SK-N-SH (cell line): ENCODE data around the gene MAGEA9.

Source experiments
- CHD2 ChIP-seq: fragments of 150-350 bp; IDR thresholded peaks from 2 replicates; pipeline ENCODE4 v1.6.1; 2018; ENCODE audit warnings: low read length; ENCODE audit not compliant: partially characterized antibody
- EZH2phosphoT487 ChIP-seq: fragments of 200-600 bp; sonication (generic); IDR thresholded peaks from 2 replicates; pipeline ENCODE4 v1.6.1; 2017; ENCODE audit warnings: low read depth, mixed run types, mild to moderate bottlenecking, antibody characterized with exemption, moderate library complexity, borderline replicate concordance
- FOXM1 ChIP-seq: IDR thresholded peaks from 2 replicates; pipeline ENCODE4 v1.4.0; 2012; ENCODE audit warnings: low read depth, mild to moderate bottlenecking
- JUND ChIP-seq: IDR thresholded peaks from 2 replicates; pipeline ENCODE4 v1.4.0; 2012
- POLR2AphosphoS5 ChIP-seq: IDR thresholded peaks from 2 replicates; pipeline ENCODE4 v1.6.1; 2012; ENCODE audit warnings: low read depth, low read length
- RAD21 ChIP-seq: IDR thresholded peaks from 2 replicates; pipeline ENCODE4 v1.6.1; 2012; ENCODE audit warnings: mild to moderate bottlenecking, low read length
- SMC3 ChIP-seq: IDR thresholded peaks from 2 replicates; pipeline ENCODE4 v1.6.1; 2012; ENCODE audit warnings: low read depth, low read length, improper control_type of control experiment
- TAF1 ChIP-seq: IDR thresholded peaks from 2 replicates; pipeline ENCODE4 v1.6.1; 2012; ENCODE audit warnings: low read depth, mild to moderate bottlenecking, low read length, moderate library complexity, borderline replicate concordance
- YY1 ChIP-seq: IDR thresholded peaks from 2 replicates; pipeline ENCODE4 v1.4.0; 2012; ENCODE audit warnings: low read depth, mild to moderate bottlenecking
- TF ChIP-seq, protein P1 (sequence below): IDR thresholded peaks from 2 replicates; pipeline ENCODE4 v1.4.0; 2012; ENCODE audit warnings: low read depth
- TF ChIP-seq, protein P2 (sequence below): fragments of 200-600 bp; sonication (generic); IDR thresholded peaks from 2 replicates; pipeline ENCODE4 v1.6.1; 2017; ENCODE audit warnings: antibody characterized with exemption, mild to moderate bottlenecking, moderate library complexity
- TF ChIP-seq, protein P3 (sequence below): fragments of 150-350 bp; IDR thresholded peaks from 2 replicates; pipeline ENCODE4 v1.6.1; 2017; ENCODE audit warnings: antibody characterized with exemption, low read length, low read depth, borderline replicate concordance
- TF ChIP-seq, protein P4 (sequence below): IDR thresholded peaks from 2 replicates; pipeline ENCODE4 v1.6.1; 2012; ENCODE audit warnings: mild to moderate bottlenecking, low read depth, low read length, moderate library complexity

DNA sequence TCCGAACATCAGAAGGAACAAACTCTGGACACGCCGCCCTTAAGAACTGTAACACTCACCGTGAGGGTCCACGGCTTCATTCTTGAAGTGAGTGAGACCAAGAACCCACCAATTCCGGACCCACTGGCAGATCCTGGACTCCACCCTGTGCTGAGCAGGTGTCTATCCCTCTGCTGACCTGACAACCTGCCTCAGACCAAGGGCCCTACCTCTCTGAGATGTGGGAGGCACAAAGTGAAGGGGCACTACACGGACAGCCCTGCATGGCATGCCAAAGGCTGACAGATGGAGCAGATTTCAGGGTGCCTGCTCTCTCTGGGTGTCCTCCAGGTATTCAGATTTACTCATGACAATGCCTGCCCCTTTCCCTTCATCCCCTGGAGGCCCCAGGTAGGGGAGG is 21.9 kb upstream of the MAGEA9 start:
- TF ChIP-seq, protein P1, sequence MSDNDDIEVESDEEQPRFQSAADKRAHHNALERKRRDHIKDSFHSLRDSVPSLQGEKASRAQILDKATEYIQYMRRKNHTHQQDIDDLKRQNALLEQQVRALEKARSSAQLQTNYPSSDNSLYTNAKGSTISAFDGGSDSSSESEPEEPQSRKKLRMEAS: no peak
- TF ChIP-seq, protein P2, sequence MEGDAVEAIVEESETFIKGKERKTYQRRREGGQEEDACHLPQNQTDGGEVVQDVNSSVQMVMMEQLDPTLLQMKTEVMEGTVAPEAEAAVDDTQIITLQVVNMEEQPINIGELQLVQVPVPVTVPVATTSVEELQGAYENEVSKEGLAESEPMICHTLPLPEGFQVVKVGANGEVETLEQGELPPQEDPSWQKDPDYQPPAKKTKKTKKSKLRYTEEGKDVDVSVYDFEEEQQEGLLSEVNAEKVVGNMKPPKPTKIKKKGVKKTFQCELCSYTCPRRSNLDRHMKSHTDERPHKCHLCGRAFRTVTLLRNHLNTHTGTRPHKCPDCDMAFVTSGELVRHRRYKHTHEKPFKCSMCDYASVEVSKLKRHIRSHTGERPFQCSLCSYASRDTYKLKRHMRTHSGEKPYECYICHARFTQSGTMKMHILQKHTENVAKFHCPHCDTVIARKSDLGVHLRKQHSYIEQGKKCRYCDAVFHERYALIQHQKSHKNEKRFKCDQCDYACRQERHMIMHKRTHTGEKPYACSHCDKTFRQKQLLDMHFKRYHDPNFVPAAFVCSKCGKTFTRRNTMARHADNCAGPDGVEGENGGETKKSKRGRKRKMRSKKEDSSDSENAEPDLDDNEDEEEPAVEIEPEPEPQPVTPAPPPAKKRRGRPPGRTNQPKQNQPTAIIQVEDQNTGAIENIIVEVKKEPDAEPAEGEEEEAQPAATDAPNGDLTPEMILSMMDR: no peak
- TF ChIP-seq POLR2AphosphoS5 (no peak), YY1 (no peak), JUND (no peak), EZH2phosphoT487 (no peak), TAF1 (no peak), SMC3 (no peak), FOXM1 (no peak), RAD21 (no peak), CHD2 (no peak)
- TF ChIP-seq, protein P3, sequence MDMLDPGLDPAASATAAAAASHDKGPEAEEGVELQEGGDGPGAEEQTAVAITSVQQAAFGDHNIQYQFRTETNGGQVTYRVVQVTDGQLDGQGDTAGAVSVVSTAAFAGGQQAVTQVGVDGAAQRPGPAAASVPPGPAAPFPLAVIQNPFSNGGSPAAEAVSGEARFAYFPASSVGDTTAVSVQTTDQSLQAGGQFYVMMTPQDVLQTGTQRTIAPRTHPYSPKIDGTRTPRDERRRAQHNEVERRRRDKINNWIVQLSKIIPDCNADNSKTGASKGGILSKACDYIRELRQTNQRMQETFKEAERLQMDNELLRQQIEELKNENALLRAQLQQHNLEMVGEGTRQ: no peak
- TF ChIP-seq, protein P4, sequence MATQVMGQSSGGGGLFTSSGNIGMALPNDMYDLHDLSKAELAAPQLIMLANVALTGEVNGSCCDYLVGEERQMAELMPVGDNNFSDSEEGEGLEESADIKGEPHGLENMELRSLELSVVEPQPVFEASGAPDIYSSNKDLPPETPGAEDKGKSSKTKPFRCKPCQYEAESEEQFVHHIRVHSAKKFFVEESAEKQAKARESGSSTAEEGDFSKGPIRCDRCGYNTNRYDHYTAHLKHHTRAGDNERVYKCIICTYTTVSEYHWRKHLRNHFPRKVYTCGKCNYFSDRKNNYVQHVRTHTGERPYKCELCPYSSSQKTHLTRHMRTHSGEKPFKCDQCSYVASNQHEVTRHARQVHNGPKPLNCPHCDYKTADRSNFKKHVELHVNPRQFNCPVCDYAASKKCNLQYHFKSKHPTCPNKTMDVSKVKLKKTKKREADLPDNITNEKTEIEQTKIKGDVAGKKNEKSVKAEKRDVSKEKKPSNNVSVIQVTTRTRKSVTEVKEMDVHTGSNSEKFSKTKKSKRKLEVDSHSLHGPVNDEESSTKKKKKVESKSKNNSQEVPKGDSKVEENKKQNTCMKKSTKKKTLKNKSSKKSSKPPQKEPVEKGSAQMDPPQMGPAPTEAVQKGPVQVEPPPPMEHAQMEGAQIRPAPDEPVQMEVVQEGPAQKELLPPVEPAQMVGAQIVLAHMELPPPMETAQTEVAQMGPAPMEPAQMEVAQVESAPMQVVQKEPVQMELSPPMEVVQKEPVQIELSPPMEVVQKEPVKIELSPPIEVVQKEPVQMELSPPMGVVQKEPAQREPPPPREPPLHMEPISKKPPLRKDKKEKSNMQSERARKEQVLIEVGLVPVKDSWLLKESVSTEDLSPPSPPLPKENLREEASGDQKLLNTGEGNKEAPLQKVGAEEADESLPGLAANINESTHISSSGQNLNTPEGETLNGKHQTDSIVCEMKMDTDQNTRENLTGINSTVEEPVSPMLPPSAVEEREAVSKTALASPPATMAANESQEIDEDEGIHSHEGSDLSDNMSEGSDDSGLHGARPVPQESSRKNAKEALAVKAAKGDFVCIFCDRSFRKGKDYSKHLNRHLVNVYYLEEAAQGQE: no peak
